GM23248 (cell line): ENCODE measurements around the gene TIGD1. TPM values are rescaled to one million over a fixed set of nuclear protein-coding genes. Genes with fewer than 3 reads are reported as not detected.

Source experiments
- DNase-seq: peaks from one replicate; pipeline ENCODE4 v3.0.0-alpha.2; 2015
- H2AFZ ChIP-seq: fragments of 200-600 bp; sonication (generic); 2 replicates; pipeline ENCODE4 v1.6.1; 2016; ENCODE audit warnings: antibody characterized with exemption
- H3F3A ChIP-seq: fragments of 200-600 bp; sonication (generic); 2 replicates; pipeline ENCODE4 v1.6.1; 2016; ENCODE audit warnings: mild to moderate bottlenecking, antibody characterized with exemption, mixed run types; ENCODE audit not compliant: insufficient read depth
- H3K27ac ChIP-seq: fragments of 200-600 bp; sonication (generic); 2 replicates; pipeline ENCODE4 v1.5.1; 2016; ENCODE audit warnings: mild to moderate bottlenecking
- H3K27me3 ChIP-seq: fragments of 200-600 bp; sonication (generic); replicated peaks from 2 replicates; pipeline ENCODE4 v1.6.1; 2016; ENCODE audit warnings: mild to moderate bottlenecking; ENCODE audit not compliant: insufficient read depth
- H3K36me3 ChIP-seq: fragments of 200-600 bp; sonication (generic); 2 replicates; pipeline ENCODE4 v1.6.1; 2016; ENCODE audit warnings: low read depth, mild to moderate bottlenecking
- H3K4me1 ChIP-seq: fragments of 200-600 bp; sonication (generic); 2 replicates; pipeline ENCODE4 v1.6.1; 2016; ENCODE audit warnings: mild to moderate bottlenecking; ENCODE audit not compliant: insufficient read depth
- H3K4me2 ChIP-seq: fragments of 200-600 bp; sonication (generic); one replicate; pipeline ENCODE4 v1.6.1; 2016; ENCODE audit warnings: mild to moderate bottlenecking; ENCODE audit not compliant: unreplicated experiment
- H3K4me3 ChIP-seq: fragments of 200-600 bp; sonication (generic); 2 replicates; pipeline ENCODE4 v1.5.1; 2016; ENCODE audit warnings: mild to moderate bottlenecking
- H3K79me2 ChIP-seq: fragments of 200-600 bp; sonication (generic); 2 replicates; pipeline ENCODE4 v1.6.1; 2016; ENCODE audit warnings: mild to moderate bottlenecking; ENCODE audit not compliant: insufficient read depth
- H3K9ac ChIP-seq: fragments of 200-600 bp; sonication (generic); 2 replicates; pipeline ENCODE4 v1.6.1; 2016; ENCODE audit warnings: mild to moderate bottlenecking
- H3K9me2 ChIP-seq: fragments of 200-600 bp; sonication (generic); 2 replicates; pipeline ENCODE4 v1.6.1; 2016; ENCODE audit warnings: mixed run types, mild to moderate bottlenecking, moderate library complexity; ENCODE audit not compliant: insufficient read depth
- H3K9me3 ChIP-seq: fragments of 200-600 bp; sonication (generic); one replicate; pipeline ENCODE4 v1.6.1; 2017; ENCODE audit warnings: low read depth
- H4K20me1 ChIP-seq: fragments of 200-600 bp; sonication (generic); 2 replicates; pipeline ENCODE4 v1.6.0; 2016; ENCODE audit not compliant: insufficient read depth
- EZH2 ChIP-seq: fragments of 200-600 bp; sonication (generic); IDR thresholded peaks from 2 replicates; pipeline ENCODE4 v1.6.1; 2018; ENCODE audit warnings: antibody characterized with exemption, mild to moderate bottlenecking; ENCODE audit not compliant: insufficient read depth, poor library complexity, severe bottlenecking
- EZH2phosphoT487 ChIP-seq: fragments of 200-600 bp; sonication (generic); IDR thresholded peaks from 2 replicates; pipeline ENCODE4 v1.6.1; 2018; ENCODE audit warnings: antibody characterized with exemption, moderate library complexity, mild to moderate bottlenecking, low read depth; ENCODE audit not compliant: insufficient read depth
- WGBS, 2 experiments: methylation state at CpG; one replicate each; pipeline ENCODE4 v1.1.6; 2015 to 2017; ENCODE audit warnings: low lambda C conversion rate in 2 of 2, low coverage in 1 of 2; ENCODE audit errors: missing lambda C conversion rate in 2 of 2; 5-methylcytosine and 5-hydroxymethylcytosine counted together
- in situ Hi-C: fragments of 300-500 bp; cut with MboI; formaldehyde crosslinking; loops from 2 replicates; pipeline ENCODE4 v1.15.0; 2020
- polyA plus RNA-seq: library from polyadenylated mRNA; unstranded; fragments of >200 nt; fragmentation: Nextera tagmentation; extraction: Ambion mirVana; gene quantifications from 2 replicates; pipeline ENCODE4 v1.2.1, GENCODE V29; 2016
- total RNA-seq: library from RNA; depleted of rRNA; stranded (reverse); fragments of >200 nt; shearing (Covaris generic); gene quantifications from 2 replicates; pipeline ENCODE4 v1.2.3, GENCODE V29; 2014

Gene TIGD1
- total and polyA plus RNA-seq, 2 experiments from 2014 or later = 3.6 to 4.3 TPM

DNA sequence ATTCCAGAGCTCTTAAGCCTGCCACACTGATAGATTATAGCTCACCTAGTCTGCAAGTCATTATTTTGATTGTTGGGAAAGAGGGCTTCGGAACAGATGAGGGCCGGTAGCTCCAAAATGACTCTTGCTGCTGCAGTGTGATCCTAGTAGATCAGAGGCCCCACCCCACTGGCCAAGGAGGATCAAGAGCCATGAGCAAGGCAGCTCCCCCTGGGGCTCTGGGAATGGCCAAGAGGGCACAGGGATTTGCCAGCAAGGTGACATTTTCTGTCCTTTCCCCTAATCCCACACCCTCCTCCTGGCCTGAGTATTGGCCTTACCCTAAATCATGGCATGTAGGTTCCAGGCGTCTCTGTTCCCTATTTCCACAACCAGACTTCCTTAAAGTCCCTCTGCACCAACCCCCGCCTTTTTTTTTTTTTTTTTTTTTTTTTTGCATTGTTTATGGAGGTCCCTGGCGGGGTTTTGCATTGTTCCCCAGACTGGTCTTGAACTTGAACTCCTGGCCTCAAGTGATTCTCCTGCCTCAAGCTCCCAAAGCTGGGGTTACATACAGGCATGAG, 36.7 kb upstream of the TIGD1 start:
- Histone ChIP-seq H3K9me2 (no peaks in the 10 kb centered on the region), H3K4me3 (no peak overlapping the region), H3K79me2 (no peaks in the 10 kb centered on the region), H3K4me1 (peaks cover 4% of the 10 kb centered on the region), H3F3A (peaks cover 8% of the 10 kb centered on the region; the same call in 1 of the 2 replicates), H3K9ac (no peak overlapping the region), H3K9me3 (no peaks in the 10 kb centered on the region), H4K20me1 (no peaks in the 10 kb centered on the region), H3K4me2 (no peak overlapping the region), H3K27ac (no peak overlapping the region), H3K36me3 (no peaks in the 10 kb centered on the region; the same call in 1 of the 2 replicates), H2AFZ (no peak overlapping the region), H3K27me3 (no peaks in the 10 kb centered on the region)
- no peak for DNase-seq
- in situ Hi-C loops = no loop called here
- WGBS, 2 experiments = 66 to 71% methylated on average over 5 of the region's 5 CpGs
- TF ChIP-seq EZH2phosphoT487 = no peak
- TF ChIP-seq EZH2 = no peak

DNA sequence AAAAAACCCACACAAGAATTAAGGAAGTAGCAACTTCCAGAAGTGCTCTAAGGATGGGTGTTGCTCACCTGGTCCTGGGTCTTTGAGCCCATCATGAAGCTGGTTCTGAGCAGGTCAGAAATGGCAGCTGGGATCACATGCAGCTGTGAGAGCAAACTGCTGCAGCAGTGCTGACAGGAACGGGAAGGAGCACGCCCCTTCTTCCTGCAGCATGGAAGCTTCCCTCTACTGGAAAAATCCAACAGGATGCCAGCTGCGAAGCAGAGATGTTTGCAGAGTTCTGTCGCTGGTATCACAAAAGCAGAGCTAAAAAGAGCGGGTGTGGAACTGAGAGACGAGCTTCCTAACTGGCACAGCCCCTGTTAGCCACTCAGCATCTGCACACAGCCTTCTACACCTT, 33.9 kb upstream of the TIGD1 start:
- WGBS, 2 experiments = 80 to 84% methylated on average over 6 of the region's 6 CpGs
- Histone ChIP-seq H3K9me3 (no peaks in the 10 kb centered on the region), H3K4me1 (peaks cover 2% of the 10 kb centered on the region), H4K20me1 (no peaks in the 10 kb centered on the region), H3K9me2 (no peaks in the 10 kb centered on the region), H3F3A (peaks cover 7% of the 10 kb centered on the region; the same call in 1 of the 2 replicates), H3K27me3 (no peaks in the 10 kb centered on the region), H3K79me2 (no peaks in the 10 kb centered on the region), H3K9ac (no peak overlapping the region), H3K4me3 (no peak overlapping the region), H3K4me2 (no peak overlapping the region), H3K36me3 (no peaks in the 10 kb centered on the region; the same call in 1 of the 2 replicates), H3K27ac (no peak overlapping the region), H2AFZ (no peak overlapping the region)
- DNase-seq = no peak
- no peak for TF ChIP-seq EZH2phosphoT487
- TF ChIP-seq EZH2 = no peak
- in situ Hi-C loops = no loop called here

DNA sequence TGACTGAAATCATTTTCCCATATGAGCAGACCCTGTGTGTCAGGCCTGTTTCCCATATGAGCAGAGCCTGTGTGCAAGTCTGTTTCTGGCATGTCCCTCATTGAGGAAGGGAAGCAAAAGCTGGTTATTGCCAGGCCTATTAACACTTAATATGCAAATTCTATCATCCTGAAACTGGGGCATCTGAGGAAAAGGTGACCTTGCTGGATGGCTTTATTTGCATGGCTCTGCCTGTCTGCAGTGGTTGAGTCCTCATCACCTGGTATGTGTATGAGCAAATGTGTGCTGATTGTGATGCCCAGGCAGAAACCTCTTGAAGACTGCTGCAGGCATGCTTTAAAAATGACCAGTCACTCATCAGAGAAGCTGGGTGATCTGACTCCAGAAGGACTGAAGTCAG, 31.4 kb upstream of the TIGD1 start:
- H3K9me3 ChIP-seq = no peaks in the 10 kb centered on the region
- in situ Hi-C loops = no loop called here
- no peaks in the 10 kb centered on the region for H3K9me2 ChIP-seq
- no peak overlapping the region for H2AFZ ChIP-seq
- H3K36me3 ChIP-seq = no peaks in the 10 kb centered on the region; the same call in 1 of the 2 replicates
- no peaks in the 10 kb centered on the region for H3K27me3 ChIP-seq
- no peaks in the 10 kb centered on the region for H3K4me1 ChIP-seq
- no peak overlapping the region for H3K27ac ChIP-seq
- H3K79me2 ChIP-seq = no peaks in the 10 kb centered on the region
- TF ChIP-seq EZH2 (no peak), EZH2phosphoT487 (no peak)
- H4K20me1 ChIP-seq = no peaks in the 10 kb centered on the region
- H3K4me3 ChIP-seq = no peak overlapping the region
- H3K9ac ChIP-seq = no peak overlapping the region
- no peaks in the 10 kb centered on the region for H3F3A ChIP-seq
- DNase-seq = no peak
- no peak overlapping the region for H3K4me2 ChIP-seq

DNA sequence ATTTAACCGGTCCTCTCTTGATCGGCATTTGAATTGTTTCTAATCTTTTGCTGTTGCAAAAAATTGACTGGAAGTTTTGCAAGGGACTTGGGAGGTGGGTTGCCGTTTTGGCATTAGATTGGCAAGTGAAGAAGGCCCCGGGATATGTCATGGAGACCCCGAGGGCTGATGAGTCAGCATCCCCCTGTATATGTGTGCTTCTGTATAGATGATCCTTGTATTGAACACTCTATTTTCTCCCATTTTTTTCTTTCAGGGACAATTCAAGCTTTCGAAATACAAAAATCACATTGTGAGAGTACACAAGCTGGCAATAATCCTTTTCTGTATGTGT, 30.3 kb upstream of the TIGD1 start:
- Histone ChIP-seq H3K9me3 (no peaks in the 10 kb centered on the region), H3K27ac (no peak overlapping the region), H3K4me2 (no peak overlapping the region), H2AFZ (no peak overlapping the region), H3K27me3 (no peaks in the 10 kb centered on the region), H3K4me3 (no peak overlapping the region), H3K9ac (no peak overlapping the region), H3K9me2 (no peaks in the 10 kb centered on the region), H3K79me2 (no peaks in the 10 kb centered on the region), H3K4me1 (no peaks in the 10 kb centered on the region), H3F3A (no peaks in the 10 kb centered on the region), H4K20me1 (no peaks in the 10 kb centered on the region), H3K36me3 (no peaks in the 10 kb centered on the region; the same call in 1 of the 2 replicates)
- DNase-seq = no peak
- TF ChIP-seq EZH2phosphoT487 = no peak
- TF ChIP-seq EZH2 = no peak
- 89% methylated on average over 6 of the region's 6 CpGs for WGBS, 2 experiments
- in situ Hi-C loops = no loop called here

DNA sequence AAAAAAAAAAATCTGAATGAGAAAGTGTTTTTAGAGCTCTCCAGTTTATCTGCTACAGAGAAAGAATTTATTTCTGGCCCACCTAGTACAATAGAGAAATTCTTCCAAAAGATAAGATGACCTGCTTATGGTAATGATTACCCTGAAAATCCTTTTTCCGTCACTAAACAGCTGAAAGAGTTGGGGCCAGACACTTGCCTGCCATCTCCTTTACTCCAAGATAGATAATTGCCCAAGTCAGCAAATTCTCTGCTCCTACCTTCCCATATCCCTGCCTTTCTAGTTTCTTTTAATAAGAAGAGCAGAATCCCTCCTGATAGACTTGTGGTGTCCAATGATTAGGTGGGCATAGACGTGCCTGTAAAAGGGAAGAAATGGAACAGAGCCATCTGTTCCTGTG, 28.3 kb upstream of the TIGD1 start:
- Histone ChIP-seq H3K36me3 (no peaks in the 10 kb centered on the region), H2AFZ (no peak overlapping the region)
- 87 to 92% methylated on average over 2 of the region's 2 CpGs for WGBS, 2 experiments

More for the DNA sequence above, 28.3 kb upstream of the TIGD1 start:
- no peaks in the 10 kb centered on the region for H3K9me2 ChIP-seq
- H3K27me3 ChIP-seq = no peaks in the 10 kb centered on the region
- no peak overlapping the region for H3K9ac ChIP-seq
- no peaks in the 10 kb centered on the region for H4K20me1 ChIP-seq
- no peak overlapping the region for H3K4me3 ChIP-seq
- no peak for DNase-seq
- no peaks in the 10 kb centered on the region for H3K79me2 ChIP-seq
- H3K9me3 ChIP-seq = no peaks in the 10 kb centered on the region
- in situ Hi-C loops = no loop called here
- no peak overlapping the region for H3K4me2 ChIP-seq
- no peak for TF ChIP-seq EZH2phosphoT487
- TF ChIP-seq EZH2 = no peak
- no peaks in the 10 kb centered on the region for H3F3A ChIP-seq
- no peak overlapping the region for H3K27ac ChIP-seq
- H3K4me1 ChIP-seq = peaks cover 7% of the 10 kb centered on the region; the same call in 1 of the 2 replicates
